HEK293T (cell line): Measurements from ENCODE around the gene SLC16A4.
A peak's percentile ranks its signal among the peaks of the same experiment; 100 is the strongest.
"Not testable (repeated sequence)": the region's sequence is repeated elsewhere in the genome, so short reads cannot be mapped to it uniquely, and the experiment has no call there.

Experiments
- CTCF ChIA-PET: fragments of 350-600 bp; formaldehyde crosslinking; extraction: SDS; loops from one replicate; lab custom pipeline; 2021; ENCODE audit warnings: antibody characterized with exemption, inconsistent platforms; lab: Yijun Ruan, JAX
- POLR2A ChIA-PET: fragments of 350-600 bp; formaldehyde crosslinking; extraction: SDS; loops from one replicate; lab custom pipeline; 2020; ENCODE audit warnings: antibody characterized with exemption, inconsistent platforms; lab: Yijun Ruan, JAX
- DNase-seq: peaks from one replicate; pipeline ENCODE4 v3.0.0; 2012; ENCODE audit warnings: mixed read lengths; ENCODE audit errors: extremely low spot score
- ARNT ChIP-seq: fragments of 450-650 bp; IDR thresholded peaks from 2 replicates; pipeline ENCODE4 v1.6.1; 2017; ENCODE audit warnings: mild to moderate bottlenecking
- BHLHE40 ChIP-seq: fragments of 450-650 bp; IDR thresholded peaks from 2 replicates; pipeline ENCODE4 v1.6.1; 2016; ENCODE audit warnings: mild to moderate bottlenecking, moderate library complexity, borderline replicate concordance
- CTBP1 ChIP-seq: fragments of 450-650 bp; IDR thresholded peaks from 2 replicates; pipeline ENCODE4 v1.6.1; 2016; ENCODE audit warnings: borderline replicate concordance
- ELF4 ChIP-seq: fragments of 450-650 bp; IDR thresholded peaks from 2 replicates; pipeline ENCODE4 v1.6.1; 2017; ENCODE audit warnings: antibody characterized with exemption
- FOXA1 ChIP-seq: fragments of 450-650 bp; IDR thresholded peaks from 2 replicates; pipeline ENCODE4 v1.6.1; 2016; ENCODE audit warnings: mild to moderate bottlenecking
- FOXK2 ChIP-seq: fragments of 450-650 bp; IDR thresholded peaks from 2 replicates; pipeline ENCODE4 v1.6.1; 2016; ENCODE audit warnings: mild to moderate bottlenecking
- FOXM1 ChIP-seq: fragments of 450-650 bp; IDR thresholded peaks from 2 replicates; pipeline ENCODE4 v1.6.1; 2017; ENCODE audit warnings: mild to moderate bottlenecking, borderline replicate concordance
- HDGF ChIP-seq: fragments of 450-650 bp; IDR thresholded peaks from 2 replicates; pipeline ENCODE4 v1.6.1; 2017; ENCODE audit warnings: antibody characterized with exemption, borderline replicate concordance
- L3MBTL2 ChIP-seq: fragments of 450-650 bp; conservative IDR thresholded peaks from 2 replicates; pipeline ENCODE4 v1.6.1; 2016; ENCODE audit warnings: mild to moderate bottlenecking
- LEF1 ChIP-seq: fragments of 450-650 bp; IDR thresholded peaks from 2 replicates; pipeline ENCODE4 v1.6.1; 2017; ENCODE audit warnings: mild to moderate bottlenecking, borderline replicate concordance
- NFRKB ChIP-seq: fragments of 450-650 bp; IDR thresholded peaks from 2 replicates; pipeline ENCODE4 v1.6.1; 2016; ENCODE audit warnings: mild to moderate bottlenecking, moderate library complexity
- PKNOX1 ChIP-seq: fragments of 450-650 bp; IDR thresholded peaks from 2 replicates; pipeline ENCODE4 v1.6.1; 2016
- SP1 ChIP-seq: fragments of 450-650 bp; IDR thresholded peaks from 2 replicates; pipeline ENCODE4 v1.6.1; 2017
- SUZ12 ChIP-seq: fragments of 450-650 bp; IDR thresholded peaks from 2 replicates; pipeline ENCODE4 v1.6.1; 2016; ENCODE audit warnings: mild to moderate bottlenecking
- TARDBP ChIP-seq: fragments of 450-650 bp; IDR thresholded peaks from 2 replicates; pipeline ENCODE4 v1.6.1; 2016
- ZNF384 ChIP-seq: fragments of 450-650 bp; IDR thresholded peaks from 2 replicates; pipeline ENCODE4 v1.6.1; 2016

SLC16A4 gene

GRCh38 chr1:110403805-110404204 is 13.0 kb upstream of the SLC16A4 start:
- no peak for DNase-seq
- CTCF ChIA-PET: no interaction called here
- POLR2A ChIA-PET: interaction anchor here (1.1 kb wide), 1 partner anchor 65 kb away, joined by 3 read pairs; the partner anchor contains the start of gene RBM15
- TF ChIP-seq L3MBTL2: no peak
- no peak for TF ChIP-seq BHLHE40

GRCh38 chr1:110396259-110396958 is 5.6 kb upstream of the SLC16A4 start:
- POLR2A ChIA-PET, DNase-seq: not testable (repeated sequence)
- CTCF ChIA-PET: interaction anchor here (0.9 kb wide), 1 partner anchor 100 kb away, joined by 3 read pairs; no protein-coding TSS in a partner anchor

GRCh38 chr1:110394493-110394820 is 3.6 kb upstream of the SLC16A4 start:
- ChIA-PET POLR2A (no interaction called here), CTCF (no interaction called here)
- no peak for DNase-seq
- TF ChIP-seq FOXK2 (no peak), PKNOX1 (no peak), TARDBP (no peak), HDGF (no peak), ZNF384 (no peak), SUZ12 (no peak), LEF1 (no peak), SP1 (no peak), BHLHE40 (no peak), CTBP1 (no peak), FOXA1 (no peak), ARNT (no peak), L3MBTL2 (no peak), FOXM1 (no peak), NFRKB (no peak), ELF4 (no peak)

GRCh38 chr1:110393691-110394492 is 3.1 kb upstream of the SLC16A4 start:
- TF ChIP-seq PKNOX1 (no peak), HDGF (no peak), SUZ12 (no peak), LEF1 (no peak), BHLHE40 (no peak), TARDBP (no peak), FOXM1 (no peak), CTBP1 (no peak), ZNF384 (no peak), ARNT (no peak), NFRKB (no peak), FOXA1 (no peak), SP1 (no peak), ELF4 (no peak), FOXK2 (no peak), L3MBTL2 (no peak)
- no peak for DNase-seq
- POLR2A ChIA-PET: interaction anchor here (1.5 kb wide), 1 partner anchor 14 kb away, joined by 4 read pairs; the partner anchor contains the start of gene LAMTOR5
- CTCF ChIA-PET: no interaction called here

GRCh38 chr1:110393286-110393685 is 2.5 kb upstream of the SLC16A4 start:
- CTCF ChIA-PET: interaction anchor here (0.9 kb wide), 1 partner anchor 103 kb away, joined by 3 read pairs; no protein-coding TSS in a partner anchor
- DNase-seq: no peak
- POLR2A ChIA-PET: interaction anchor here (1.5 kb wide), 1 partner anchor 14 kb away, joined by 4 read pairs; the partner anchor contains the start of gene LAMTOR5
- no peak for TF ChIP-seq FOXA1
- no peak for TF ChIP-seq PKNOX1
- no peak for TF ChIP-seq L3MBTL2
- no peak for TF ChIP-seq FOXM1
- TF ChIP-seq NFRKB: no peak
- no peak for TF ChIP-seq BHLHE40
- no peak for TF ChIP-seq SP1
- no peak for TF ChIP-seq FOXK2

GRCh38 chr1:110390096-110390495 is 730 bp downstream of the SLC16A4 start:
- TF ChIP-seq SP1 (no peak), ARNT (no peak), FOXM1 (no peak), FOXK2 (no peak), TARDBP (no peak), CTBP1 (no peak), ZNF384 (no peak), FOXA1 (no peak), PKNOX1 (no peak)
- peak; percentile 67 for DNase-seq
- CTCF ChIA-PET: no interaction called here
- POLR2A ChIA-PET: interaction anchor here (1.1 kb wide), 1 partner anchor 52 kb away, joined by 6 read pairs; the partner anchor contains the start of gene RBM15
